ENCODE measurements around the gene TTC24. TPM values are rescaled to one million over a fixed set of nuclear protein-coding genes. Genes with fewer than 3 reads are reported as not detected.
"Not testable (repeated sequence)": the region's sequence is repeated elsewhere in the genome, so short reads cannot be mapped to it uniquely, and the experiment has no call there.

TTC24 gene
- total RNA-seq, 1 donor from 2014 or later = not detected

- Histone ChIP-seq H3K36me3 (ENCODE audit: control insufficient read depth, insufficient read depth, low read length) (no peaks in the 10 kb centered on the region), H3K4me3 (ENCODE audit: low read depth, low read length) (no peak overlapping the region), H3K27me3 (ENCODE audit: control insufficient read depth, insufficient read depth, low read length) (peaks cover 2% of the 10 kb centered on the region)
- no peak for DNase-seq (ENCODE audit: low read depth)
- TF ChIP-seq CTCF (IDR thresholded peaks at IDR 0.05; ENCODE audit: insufficient read depth, low read length, poor library complexity, severe bottlenecking) = no peak
Observed at GRCh38 chr1:156582388-156583017, 3.0 kb downstream of the TTC24 start.

GRCh38 chr1:156583821-156584622 lies 4.5 kb downstream of the TTC24 start:
- Histone ChIP-seq H3K27me3 (ENCODE audit: control insufficient read depth, insufficient read depth, low read length) (peaks cover 2% of the 10 kb centered on the region), H3K4me3 (ENCODE audit: low read depth, low read length) (no peak overlapping the region), H3K36me3 (ENCODE audit: control insufficient read depth, insufficient read depth, low read length) (no peaks in the 10 kb centered on the region)
- peak; percentile 92 for TF ChIP-seq CTCF (IDR thresholded peaks at IDR 0.05; ENCODE audit: insufficient read depth, low read length, poor library complexity, severe bottlenecking)
- DNase-seq (ENCODE audit: low read depth) = peak; percentile 57

GRCh38 chr1:156584813-156585212 lies 5.3 kb downstream of the TTC24 start:
- H3K36me3 ChIP-seq (ENCODE audit: control insufficient read depth, insufficient read depth, low read length) = no peaks in the 10 kb centered on the region
- peak; percentile 49 for TF ChIP-seq CTCF (IDR thresholded peaks at IDR 0.05; ENCODE audit: insufficient read depth, low read length, poor library complexity, severe bottlenecking)
- DNase-seq (ENCODE audit: low read depth) = no peak
- H3K27me3 ChIP-seq (ENCODE audit: control insufficient read depth, insufficient read depth, low read length) = peaks cover 2% of the 10 kb centered on the region
- no peak overlapping the region for H3K4me3 ChIP-seq (ENCODE audit: low read depth, low read length)

- peaks cover 2% of the 10 kb centered on the region for H3K27me3 ChIP-seq (ENCODE audit: control insufficient read depth, insufficient read depth, low read length)
- no peak for DNase-seq (ENCODE audit: low read depth)
- TF ChIP-seq CTCF (IDR thresholded peaks at IDR 0.05; ENCODE audit: insufficient read depth, low read length, poor library complexity, severe bottlenecking) = no peak
- H3K36me3 ChIP-seq (ENCODE audit: control insufficient read depth, insufficient read depth, low read length) = no peaks in the 10 kb centered on the region
- no peak overlapping the region for H3K4me3 ChIP-seq (ENCODE audit: low read depth, low read length)
Observed at GRCh38 chr1:156586323-156586722, 6.8 kb downstream of the TTC24 start.

- H3K4me3 ChIP-seq (ENCODE audit: low read depth, low read length) = no peak overlapping the region
- no peak for TF ChIP-seq CTCF (IDR thresholded peaks at IDR 0.05; ENCODE audit: insufficient read depth, low read length, poor library complexity, severe bottlenecking)
- peaks cover 2% of the 10 kb centered on the region for H3K27me3 ChIP-seq (ENCODE audit: control insufficient read depth, insufficient read depth, low read length)
- H3K36me3 ChIP-seq (ENCODE audit: control insufficient read depth, insufficient read depth, low read length) = no peaks in the 10 kb centered on the region
- DNase-seq (ENCODE audit: low read depth) = no peak
Observed at GRCh38 chr1:156586892-156587477, 7.5 kb downstream of the TTC24 start.

GRCh38 chr1:156587927-156588326 lies 8.4 kb downstream of the TTC24 start:
- not testable (repeated sequence) for H3K4me3 ChIP-seq (ENCODE audit: low read depth, low read length); H3K27me3 ChIP-seq (ENCODE audit: control insufficient read depth, insufficient read depth, low read length); DNase-seq (ENCODE audit: low read depth); H3K36me3 ChIP-seq (ENCODE audit: control insufficient read depth, insufficient read depth, low read length)
